ENCODE results near the gene IMP3.

DNA sequence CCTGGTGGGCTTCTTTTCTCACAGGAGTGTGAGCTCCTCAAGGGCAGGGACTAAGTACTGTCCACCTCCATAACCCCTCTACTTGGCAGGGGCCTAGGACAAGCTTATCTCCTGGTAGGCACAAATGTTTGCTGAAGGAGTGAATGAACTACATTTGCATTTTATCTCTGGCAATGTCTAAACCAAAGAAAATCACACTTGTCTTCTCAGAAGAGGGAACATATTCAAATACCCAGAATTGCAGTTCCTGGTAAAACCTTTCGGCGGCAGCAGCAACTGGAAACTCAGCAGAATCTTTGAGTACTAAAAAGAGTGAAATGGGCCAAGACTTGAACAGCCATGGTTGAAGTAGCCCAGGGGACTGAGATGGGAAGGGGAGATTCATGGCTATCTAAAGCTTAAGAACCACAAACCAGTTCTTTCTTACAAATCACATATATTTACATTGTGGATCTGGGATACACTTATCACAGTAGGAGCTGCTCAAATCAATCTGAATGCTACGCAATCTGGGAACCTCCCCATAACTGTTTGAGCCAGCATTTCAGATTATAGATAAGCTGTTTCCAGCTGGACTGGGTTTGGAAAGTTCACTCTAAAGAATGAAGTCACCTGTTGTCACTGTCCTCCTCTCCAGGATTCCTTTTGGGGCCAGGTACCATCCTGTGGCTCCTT, 42.2 kb downstream of the IMP3 start:
- TF ChIP-seq, protein P1, sequence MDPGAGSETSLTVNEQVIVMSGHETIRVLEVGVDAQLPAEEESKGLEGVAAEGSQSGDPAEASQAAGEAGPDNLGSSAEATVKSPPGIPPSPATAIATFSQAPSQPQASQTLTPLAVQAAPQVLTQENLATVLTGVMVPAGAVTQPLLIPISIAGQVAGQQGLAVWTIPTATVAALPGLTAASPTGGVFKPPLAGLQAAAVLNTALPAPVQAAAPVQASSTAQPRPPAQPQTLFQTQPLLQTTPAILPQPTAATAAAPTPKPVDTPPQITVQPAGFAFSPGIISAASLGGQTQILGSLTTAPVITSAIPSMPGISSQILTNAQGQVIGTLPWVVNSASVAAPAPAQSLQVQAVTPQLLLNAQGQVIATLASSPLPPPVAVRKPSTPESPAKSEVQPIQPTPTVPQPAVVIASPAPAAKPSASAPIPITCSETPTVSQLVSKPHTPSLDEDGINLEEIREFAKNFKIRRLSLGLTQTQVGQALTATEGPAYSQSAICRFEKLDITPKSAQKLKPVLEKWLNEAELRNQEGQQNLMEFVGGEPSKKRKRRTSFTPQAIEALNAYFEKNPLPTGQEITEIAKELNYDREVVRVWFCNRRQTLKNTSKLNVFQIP (CRISPR knock-in tag; IDR thresholded peaks at IDR 0.05; ENCODE audit: borderline replicate concordance, low read depth), result no peak
- TF ChIP-seq PPARA (CRISPR knock-in tag; IDR thresholded peaks at IDR 0.05; ENCODE audit: borderline replicate concordance) (no peak), ARNTL (CRISPR knock-in tag; IDR thresholded peaks at IDR 0.05; ENCODE audit: borderline replicate concordance, low read depth) (no peak), ZNF565 (CRISPR knock-in tag; conservative IDR thresholded peaks at IDR 0.05; ENCODE audit: low read depth) (no peak), ZFP3 (CRISPR knock-in tag; IDR thresholded peaks at IDR 0.05) (no peak), CSDC2 (CRISPR knock-in tag; IDR thresholded peaks at IDR 0.05) (no peak), ESRRG (CRISPR knock-in tag; IDR thresholded peaks at IDR 0.05) (no peak)
- TF ChIP-seq, protein P2, sequence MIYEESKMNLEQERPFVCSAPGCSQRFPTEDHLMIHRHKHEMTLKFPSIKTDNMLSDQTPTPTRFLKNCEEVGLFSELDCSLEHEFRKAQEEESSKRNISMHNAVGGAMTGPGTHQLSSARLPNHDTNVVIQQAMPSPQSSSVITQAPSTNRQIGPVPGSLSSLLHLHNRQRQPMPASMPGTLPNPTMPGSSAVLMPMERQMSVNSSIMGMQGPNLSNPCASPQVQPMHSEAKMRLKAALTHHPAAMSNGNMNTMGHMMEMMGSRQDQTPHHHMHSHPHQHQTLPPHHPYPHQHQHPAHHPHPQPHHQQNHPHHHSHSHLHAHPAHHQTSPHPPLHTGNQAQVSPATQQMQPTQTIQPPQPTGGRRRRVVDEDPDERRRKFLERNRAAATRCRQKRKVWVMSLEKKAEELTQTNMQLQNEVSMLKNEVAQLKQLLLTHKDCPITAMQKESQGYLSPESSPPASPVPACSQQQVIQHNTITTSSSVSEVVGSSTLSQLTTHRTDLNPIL (CRISPR knock-in tag; IDR thresholded peaks at IDR 0.05; ENCODE audit: low read depth), result no peak

All from SK-N-SH treated with all-trans-retinoic acid at 6 μM for 48 hours (cell line).